ENCODE measurements around the gene SH3D19.

DNA sequence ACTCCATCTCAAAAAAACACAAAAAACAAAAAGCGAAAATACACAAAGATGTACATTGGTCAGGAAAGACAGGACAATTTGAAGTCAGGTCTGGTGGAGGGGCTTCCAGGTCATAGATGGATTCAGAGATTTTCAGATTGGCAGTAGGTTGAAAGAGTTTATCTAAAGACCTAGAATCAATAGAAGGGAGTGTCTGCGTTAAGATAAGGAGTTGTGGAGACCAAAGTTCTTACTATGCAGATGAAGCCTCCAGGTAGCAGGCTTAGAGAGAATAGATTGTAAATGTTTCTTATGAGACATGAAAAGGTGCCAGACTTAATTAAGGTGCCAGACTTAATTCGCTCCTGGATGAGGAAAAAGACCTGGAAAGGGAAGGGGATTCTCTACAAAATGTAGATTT lies 232.9 kb downstream of the SH3D19 start:
- TF ChIP-seq, protein P1, sequence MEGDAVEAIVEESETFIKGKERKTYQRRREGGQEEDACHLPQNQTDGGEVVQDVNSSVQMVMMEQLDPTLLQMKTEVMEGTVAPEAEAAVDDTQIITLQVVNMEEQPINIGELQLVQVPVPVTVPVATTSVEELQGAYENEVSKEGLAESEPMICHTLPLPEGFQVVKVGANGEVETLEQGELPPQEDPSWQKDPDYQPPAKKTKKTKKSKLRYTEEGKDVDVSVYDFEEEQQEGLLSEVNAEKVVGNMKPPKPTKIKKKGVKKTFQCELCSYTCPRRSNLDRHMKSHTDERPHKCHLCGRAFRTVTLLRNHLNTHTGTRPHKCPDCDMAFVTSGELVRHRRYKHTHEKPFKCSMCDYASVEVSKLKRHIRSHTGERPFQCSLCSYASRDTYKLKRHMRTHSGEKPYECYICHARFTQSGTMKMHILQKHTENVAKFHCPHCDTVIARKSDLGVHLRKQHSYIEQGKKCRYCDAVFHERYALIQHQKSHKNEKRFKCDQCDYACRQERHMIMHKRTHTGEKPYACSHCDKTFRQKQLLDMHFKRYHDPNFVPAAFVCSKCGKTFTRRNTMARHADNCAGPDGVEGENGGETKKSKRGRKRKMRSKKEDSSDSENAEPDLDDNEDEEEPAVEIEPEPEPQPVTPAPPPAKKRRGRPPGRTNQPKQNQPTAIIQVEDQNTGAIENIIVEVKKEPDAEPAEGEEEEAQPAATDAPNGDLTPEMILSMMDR (IDR thresholded peaks at IDR 0.05), result no peak
- no peak for TF ChIP-seq POLR2A (IDR thresholded peaks at IDR 0.05)
